NOMO-1 treated with DMSO at 0.1 percent for 48 hours (cell line): ENCODE data around the gene SRPRA.

Source experiments
- DNase-seq: peaks from one replicate; lab custom pipeline; 2025; ENCODE audit not compliant: unreplicated experiment; lab: John Stamatoyannopoulos, UW

Gene SRPRA

GRCh38 chr11:126231725-126232459 lies 36.8 kb downstream of the SRPRA start:
- no peak for DNase-seq

- DNase-seq = no peak
Observed at GRCh38 chr11:126229858-126230540, 38.7 kb downstream of the SRPRA start.

GRCh38 chr11:126226334-126227084 lies 42.2 kb downstream of the SRPRA start:
- no peak for DNase-seq

GRCh38 chr11:126225295-126225665 lies 43.4 kb downstream of the SRPRA start:
- no peak for DNase-seq

- DNase-seq = no peak
Observed at GRCh38 chr11:126224647-126225294, 43.9 kb downstream of the SRPRA start.

- DNase-seq = no peak
Observed at GRCh38 chr11:126219547-126219946, 49.1 kb downstream of the SRPRA start.

- peak; percentile 13 for DNase-seq
Observed at GRCh38 chr11:126217491-126217890, 51.2 kb downstream of the SRPRA start.

GRCh38 chr11:126216526-126217305 lies 52.0 kb downstream of the SRPRA start:
- DNase-seq = no peak

GRCh38 chr11:126214841-126215240 lies 53.9 kb downstream of the SRPRA start:
- no peak for DNase-seq

- DNase-seq = peak; percentile 20
Observed at GRCh38 chr11:126214441-126214840, 54.3 kb downstream of the SRPRA start.
